ENCODE data around the gene ZDHHC19. TPM values are rescaled to one million over a fixed set of nuclear protein-coding genes. Genes with fewer than 3 reads are reported as not detected.
"Not testable (repeated sequence)": the region's sequence is repeated elsewhere in the genome, so short reads cannot be mapped to it uniquely, and the experiment has no call there.

ZDHHC19 gene
- total RNA-seq, 2 experiments from 2014 or later: 0.36 TPM; not detected in 1

GRCh38 chr3:196207833-196208607 is 3.2 kb downstream of the ZDHHC19 start:
- POLR2A ChIA-PET: interaction anchor here (0.5 kb wide), 1 partner anchor 156 kb away, joined by 3 read pairs; no protein-coding TSS in a partner anchor
- H3K9me3 Mint-ChIP-seq: no peaks in the 10 kb centered on the region
- H3K36me3 Mint-ChIP-seq: no peaks in the 10 kb centered on the region
- H3K4me3 Mint-ChIP-seq: peak overlapping the region; percentile 76
- intact Hi-C loops (cut with micrococcal nuclease): loop anchor here (1.0 kb wide), 1 partner anchor 11 kb away; no protein-coding TSS in a partner anchor
- no peaks in the 10 kb centered on the region for H3K27me3 Mint-ChIP-seq
- H3K27ac Mint-ChIP-seq: peak overlapping the region; percentile 33
- H3K4me1 Mint-ChIP-seq (ENCODE audit: low read depth): peaks cover 9% of the 10 kb centered on the region
- CTCF ChIA-PET: no interaction called here
- peak; percentile 90 for DNase-seq

- POLR2A ChIA-PET: interaction anchor here (0.8 kb wide), 1 partner anchor 25 kb away, joined by 5 read pairs; no protein-coding TSS in a partner anchor
- no peak for DNase-seq
- peaks cover under 1% of the 10 kb centered on the region for H3K27me3 Mint-ChIP-seq
- H3K27ac Mint-ChIP-seq: no peak overlapping the region
- intact Hi-C loops (cut with micrococcal nuclease): no loop called here
- H3K36me3 Mint-ChIP-seq: no peaks in the 10 kb centered on the region
- CTCF ChIA-PET: interaction anchor here (0.6 to 2.5 kb wide), 2 partner anchors 112 to 134 kb away, joined by 6 to 13 read pairs; no protein-coding TSS in a partner anchor
- H3K4me3 Mint-ChIP-seq: peak overlapping the region; percentile 76
- H3K4me1 Mint-ChIP-seq (ENCODE audit: low read depth): peaks cover 9% of the 10 kb centered on the region
- H3K9me3 Mint-ChIP-seq: no peaks in the 10 kb centered on the region
These were observed 3.9 kb downstream of the ZDHHC19 start for GRCh38 chr3:196207159-196207832.

GRCh38 chr3:196205442-196206205 is 5.6 kb downstream of the ZDHHC19 start:
- H3K36me3 Mint-ChIP-seq; intact Hi-C loops (cut with micrococcal nuclease); H3K4me1 Mint-ChIP-seq (ENCODE audit: low read depth); POLR2A ChIA-PET; H3K27ac Mint-ChIP-seq; H3K27me3 Mint-ChIP-seq; H3K9me3 Mint-ChIP-seq; H3K4me3 Mint-ChIP-seq; DNase-seq: not testable (repeated sequence)
- CTCF ChIA-PET: interaction anchor here (0.8 to 2.5 kb wide), 2 partner anchors 9 to 132 kb away, joined by 3 to 13 read pairs; no protein-coding TSS in a partner anchor

GRCh38 chr3:196203846-196204245 is 7.4 kb downstream of the ZDHHC19 start:
- H3K27ac Mint-ChIP-seq: no peak overlapping the region
- intact Hi-C loops (cut with micrococcal nuclease): no loop called here
- no peak overlapping the region for H3K4me3 Mint-ChIP-seq
- DNase-seq: no peak
- H3K27me3 Mint-ChIP-seq: peaks cover 1% of the 10 kb centered on the region
- ChIA-PET CTCF (interaction anchor here (1.4 kb wide), 1 partner anchor 130 kb away, joined by 8 read pairs; no protein-coding TSS in a partner anchor), POLR2A (no interaction called here)
- H3K4me1 Mint-ChIP-seq (ENCODE audit: low read depth): peaks cover 9% of the 10 kb centered on the region
- no peaks in the 10 kb centered on the region for H3K9me3 Mint-ChIP-seq
- H3K36me3 Mint-ChIP-seq: no peaks in the 10 kb centered on the region

GRCh38 chr3:196202516-196202970 is 8.7 kb downstream of the ZDHHC19 start:
- POLR2A ChIA-PET: no interaction called here
- H3K27ac Mint-ChIP-seq: no peak overlapping the region
- intact Hi-C loops (cut with micrococcal nuclease): no loop called here

GRCh38 chr3:196198771-196199753 is 12.1 kb downstream of the ZDHHC19 start:
- H3K4me3 Mint-ChIP-seq: no peak overlapping the region
- intact Hi-C loops (cut with micrococcal nuclease): no loop called here
- POLR2A ChIA-PET: interaction anchor here (0.6 kb wide), 1 partner anchor 64 kb away, joined by 3 read pairs; no protein-coding TSS in a partner anchor
- H3K27ac Mint-ChIP-seq: no peak overlapping the region
- H3K4me1 Mint-ChIP-seq (ENCODE audit: low read depth): peaks cover 19% of the 10 kb centered on the region
- no peaks in the 10 kb centered on the region for H3K36me3 Mint-ChIP-seq
- CTCF ChIA-PET: interaction anchor here (1.0 to 11.5 kb wide), 6 partner anchors 119 to 177 kb away, joined by 3 to 292 read pairs (median 3); no protein-coding TSS in a partner anchor
- no peaks in the 10 kb centered on the region for H3K9me3 Mint-ChIP-seq
- DNase-seq: no peak
- peaks cover 1% of the 10 kb centered on the region for H3K27me3 Mint-ChIP-seq

More at GRCh38 chr3:196202516-196202970, 8.7 kb downstream of the ZDHHC19 start:
- Mint-ChIP-seq H3K4me1 (ENCODE audit: low read depth) (peaks cover 5% of the 10 kb centered on the region), H3K9me3 (no peaks in the 10 kb centered on the region), H3K27me3 (peaks cover 1% of the 10 kb centered on the region), H3K4me3 (no peak overlapping the region), H3K36me3 (no peaks in the 10 kb centered on the region)
- DNase-seq: no peak
- CTCF ChIA-PET: interaction anchor here (1.1 kb wide), 1 partner anchor 326 kb away, joined by 3 read pairs; no protein-coding TSS in a partner anchor

GRCh38 chr3:196198081-196198675 is 13.0 kb downstream of the ZDHHC19 start:
- intact Hi-C loops (cut with micrococcal nuclease): no loop called here
- Mint-ChIP-seq H3K27me3 (peaks cover 1% of the 10 kb centered on the region), H3K4me3 (no peak overlapping the region), H3K9me3 (no peaks in the 10 kb centered on the region), H3K4me1 (ENCODE audit: low read depth) (peaks cover 24% of the 10 kb centered on the region), H3K36me3 (no peaks in the 10 kb centered on the region), H3K27ac (no peak overlapping the region)
- POLR2A ChIA-PET: interaction anchor here (2.0 kb wide), 1 partner anchor 18 kb away, joined by 8 read pairs; no protein-coding TSS in a partner anchor
- CTCF ChIA-PET: interaction anchor here (1.0 to 11.5 kb wide), 7 partner anchors 118 to 176 kb away, joined by 3 to 292 read pairs (median 3); no protein-coding TSS in a partner anchor
- DNase-seq: no peak

- CTCF ChIA-PET: interaction anchor here (0.9 to 11.5 kb wide), 10 partner anchors 10 to 193 kb away, joined by 3 to 292 read pairs (median 6); no protein-coding TSS in a partner anchor
- POLR2A ChIA-PET: interaction anchor here (2.0 kb wide), 1 partner anchor 18 kb away, joined by 8 read pairs; no protein-coding TSS in a partner anchor
- H3K27ac Mint-ChIP-seq: no peak overlapping the region
These were observed 13.7 kb downstream of the ZDHHC19 start for GRCh38 chr3:196197524-196197923.

GRCh38 chr3:196195664-196196265 is 15.4 kb downstream of the ZDHHC19 start:
- Mint-ChIP-seq H3K27me3 (no peaks in the 10 kb centered on the region), H3K27ac (peak overlapping the region; percentile 23), H3K36me3 (no peaks in the 10 kb centered on the region), H3K4me3 (no peak overlapping the region), H3K9me3 (no peaks in the 10 kb centered on the region), H3K4me1 (ENCODE audit: low read depth) (peaks cover 42% of the 10 kb centered on the region)
- POLR2A ChIA-PET: interaction anchor here (1.5 to 2.0 kb wide), 2 partner anchors 16 to 122 kb away, joined by 6 to 8 read pairs; no protein-coding TSS in a partner anchor
- CTCF ChIA-PET: interaction anchor here (0.6 to 11.5 kb wide), 17 partner anchors 8 to 174 kb away, joined by 3 to 292 read pairs (median 4); no protein-coding TSS in a partner anchor
- intact Hi-C loops (cut with micrococcal nuclease): loop anchor here (1.0 kb wide), 2 partner anchors 122 to 173 kb away; no protein-coding TSS in a partner anchor
- DNase-seq: peak; percentile 33

More at GRCh38 chr3:196197524-196197923, 13.7 kb downstream of the ZDHHC19 start:
- Mint-ChIP-seq H3K9me3 (no peaks in the 10 kb centered on the region), H3K4me1 (ENCODE audit: low read depth) (peaks cover 30% of the 10 kb centered on the region), H3K36me3 (no peaks in the 10 kb centered on the region), H3K4me3 (no peak overlapping the region), H3K27me3 (peaks cover 1% of the 10 kb centered on the region)
- intact Hi-C loops (cut with micrococcal nuclease): no loop called here
- no peak for DNase-seq

- CTCF ChIA-PET: interaction anchor here (1.0 to 11.5 kb wide), 4 partner anchors 14 to 173 kb away, joined by 3 to 292 read pairs (median 7); no protein-coding TSS in a partner anchor
- H3K9me3 Mint-ChIP-seq: no peaks in the 10 kb centered on the region
- no peak for DNase-seq
- POLR2A ChIA-PET: interaction anchor here (0.7 to 1.1 kb wide), 3 partner anchors 15 to 308 kb away, joined by 3 to 4 read pairs (median 3); no protein-coding TSS in a partner anchor
- intact Hi-C loops (cut with micrococcal nuclease): no loop called here
- H3K27me3 Mint-ChIP-seq: no peaks in the 10 kb centered on the region
- H3K36me3 Mint-ChIP-seq: no peaks in the 10 kb centered on the region
- peaks cover 46% of the 10 kb centered on the region for H3K4me1 Mint-ChIP-seq (ENCODE audit: low read depth)
- H3K4me3 Mint-ChIP-seq: no peak overlapping the region
- H3K27ac Mint-ChIP-seq: no peak overlapping the region
These were observed 16.7 kb downstream of the ZDHHC19 start for GRCh38 chr3:196194542-196194915.
